SK-N-MC (cell line): ENCODE data around the gene JAKMIP1.

ENCODE experiments used
- EZH2 ChIP-seq: fragments of 200-600 bp; sonication (generic); IDR thresholded peaks from one replicate; pipeline ENCODE4 v1.6.1; 2017; ENCODE audit warnings: antibody characterized with exemption
- POLR2AphosphoS5 ChIP-seq: IDR thresholded peaks from 2 replicates; pipeline ENCODE4 v1.6.1; 2012; ENCODE audit warnings: mild to moderate bottlenecking, low read depth, low read length, borderline replicate concordance

GRCh38 chr4:6113641-6114040 is 86.7 kb downstream of the JAKMIP1 start:
- TF ChIP-seq EZH2 (no peak), POLR2AphosphoS5 (no peak)
